ENCODE data around the gene ADPRM. TPM values are rescaled to one million over a fixed set of nuclear protein-coding genes. Genes with fewer than 3 reads are reported as not detected.
"Not testable (repeated sequence)": the region's sequence is repeated elsewhere in the genome, so short reads cannot be mapped to it uniquely, and the experiment has no call there.

Gene ADPRM
- total RNA-seq, 1 donor from 2014 or later = 8.9 TPM

GRCh38 chr17:10731408-10731879 lies 34.0 kb downstream of the ADPRM start:
- H3K36me3 Mint-ChIP-seq = no peaks in the 10 kb centered on the region
- peaks cover 8% of the 10 kb centered on the region for H3K4me1 ChIP-seq
- H2AFZ ChIP-seq (replicated peaks) = no peak overlapping the region
- H4K20me1 ChIP-seq (ENCODE audit: low read depth) = no peaks in the 10 kb centered on the region
- no peak overlapping the region for H3K9ac ChIP-seq
- no peak overlapping the region for H3K4me3 ChIP-seq
- peak overlapping the region; percentile 73 for H3K4me2 ChIP-seq
- TF ChIP-seq EZH2 (IDR thresholded peaks at IDR 0.05) = no peak
- no peaks in the 10 kb centered on the region for H3K36me3 ChIP-seq
- H3K79me2 ChIP-seq (ENCODE audit: low read depth) = no peaks in the 10 kb centered on the region
- H3K9me3 Mint-ChIP-seq = peaks cover 2% of the 10 kb centered on the region
- peaks cover 25% of the 10 kb centered on the region for H3F3A ChIP-seq (ENCODE audit: low read depth)
- no peaks in the 10 kb centered on the region for H3K9me3 ChIP-seq (ENCODE audit: low read depth)
- no peak overlapping the region for H3K27ac ChIP-seq
- H3K27me3 ChIP-seq = peaks cover 26% of the 10 kb centered on the region
- DNase-seq (ENCODE audit: low spot score) = no peak
- H3K27ac Mint-ChIP-seq = no peak overlapping the region
- H3K4me3 Mint-ChIP-seq = no peak overlapping the region
- H3K4me1 Mint-ChIP-seq = peaks cover 11% of the 10 kb centered on the region
- H3K27me3 Mint-ChIP-seq (ENCODE audit: insufficient read depth, low read depth) = peaks cover 8% of the 10 kb centered on the region

- not testable (repeated sequence) for H3K27ac Mint-ChIP-seq; H3K4me2 ChIP-seq; H4K20me1 ChIP-seq (ENCODE audit: low read depth); H3K36me3 ChIP-seq; H2AFZ ChIP-seq (replicated peaks); H3K9me3 Mint-ChIP-seq; H3K79me2 ChIP-seq (ENCODE audit: low read depth); H3K27me3 Mint-ChIP-seq (ENCODE audit: insufficient read depth, low read depth); H3K36me3 Mint-ChIP-seq; H3K4me1 ChIP-seq; H3K9ac ChIP-seq; H3K4me3 ChIP-seq; H3K9me3 ChIP-seq (ENCODE audit: low read depth); H3K27ac ChIP-seq; H3K4me3 Mint-ChIP-seq; DNase-seq (ENCODE audit: low spot score)
- peaks cover 12% of the 10 kb centered on the region for H3K4me1 Mint-ChIP-seq
- H3K27me3 ChIP-seq = peaks cover 26% of the 10 kb centered on the region
- H3F3A ChIP-seq (ENCODE audit: low read depth) = peaks cover 25% of the 10 kb centered on the region
These were observed 34.7 kb downstream of the ADPRM start for GRCh38 chr17:10732121-10732520.

GRCh38 chr17:10733666-10734065 lies 36.3 kb downstream of the ADPRM start:
- no peak overlapping the region for H3K27ac Mint-ChIP-seq
- DNase-seq (ENCODE audit: low spot score) = no peak
- H3K4me1 Mint-ChIP-seq = peaks cover 17% of the 10 kb centered on the region
- H3K9me3 Mint-ChIP-seq = peaks cover 2% of the 10 kb centered on the region
- TF ChIP-seq EZH2phosphoT487 (IDR thresholded peaks at IDR 0.05) = no peak
- Histone ChIP-seq H3K4me3 (no peak overlapping the region), H3K79me2 (ENCODE audit: low read depth) (no peaks in the 10 kb centered on the region), H3K36me3 (no peaks in the 10 kb centered on the region), H3K4me2 (no peak overlapping the region), H3K27ac (no peak overlapping the region), H3K9ac (no peak overlapping the region), H3F3A (ENCODE audit: low read depth) (peaks cover 25% of the 10 kb centered on the region), H2AFZ (replicated peaks) (no peak overlapping the region), H3K27me3 (peaks cover 26% of the 10 kb centered on the region), H3K9me3 (ENCODE audit: low read depth) (no peaks in the 10 kb centered on the region), H4K20me1 (ENCODE audit: low read depth) (no peaks in the 10 kb centered on the region), H3K4me1 (peaks cover 8% of the 10 kb centered on the region)
- peaks cover 6% of the 10 kb centered on the region for H3K27me3 Mint-ChIP-seq (ENCODE audit: insufficient read depth, low read depth)
- H3K36me3 Mint-ChIP-seq = no peaks in the 10 kb centered on the region
- no peak overlapping the region for H3K4me3 Mint-ChIP-seq

- Histone ChIP-seq H3K4me2 (no peak overlapping the region), H3K27me3 (peaks cover 12% of the 10 kb centered on the region), H3K27ac (no peak overlapping the region), H3K4me1 (peaks cover 8% of the 10 kb centered on the region), H3K9me3 (ENCODE audit: low read depth) (no peaks in the 10 kb centered on the region), H3F3A (ENCODE audit: low read depth) (peaks cover 10% of the 10 kb centered on the region), H3K79me2 (ENCODE audit: low read depth) (no peaks in the 10 kb centered on the region), H2AFZ (replicated peaks) (no peak overlapping the region), H3K4me3 (no peak overlapping the region), H3K36me3 (no peaks in the 10 kb centered on the region), H4K20me1 (ENCODE audit: low read depth) (no peaks in the 10 kb centered on the region), H3K9ac (no peak overlapping the region)
- DNase-seq (ENCODE audit: low spot score) = no peak
- Mint-ChIP-seq H3K4me1 (peaks cover 19% of the 10 kb centered on the region), H3K36me3 (no peaks in the 10 kb centered on the region), H3K27me3 (ENCODE audit: insufficient read depth, low read depth) (peaks cover 7% of the 10 kb centered on the region), H3K27ac (no peak overlapping the region), H3K4me3 (no peak overlapping the region), H3K9me3 (peaks cover 2% of the 10 kb centered on the region)
- TF ChIP-seq CTCF (IDR thresholded peaks at IDR 0.05) = no peak
- TF ChIP-seq EZH2 (IDR thresholded peaks at IDR 0.05) = no peak
- TF ChIP-seq EZH2phosphoT487 (IDR thresholded peaks at IDR 0.05) = no peak
These were observed 37.9 kb downstream of the ADPRM start for GRCh38 chr17:10735251-10735650.

GRCh38 chr17:10735821-10736220 lies 38.4 kb downstream of the ADPRM start:
- Histone ChIP-seq H3K4me2 (no peak overlapping the region), H4K20me1 (ENCODE audit: low read depth) (no peaks in the 10 kb centered on the region), H3F3A (ENCODE audit: low read depth) (peaks cover 6% of the 10 kb centered on the region), H3K9ac (no peak overlapping the region), H2AFZ (replicated peaks) (no peak overlapping the region), H3K36me3 (no peaks in the 10 kb centered on the region), H3K4me3 (no peak overlapping the region), H3K27me3 (peaks cover 7% of the 10 kb centered on the region), H3K79me2 (ENCODE audit: low read depth) (no peaks in the 10 kb centered on the region), H3K4me1 (peaks cover 5% of the 10 kb centered on the region), H3K9me3 (ENCODE audit: low read depth) (no peaks in the 10 kb centered on the region), H3K27ac (no peak overlapping the region)
- TF ChIP-seq EZH2phosphoT487 (IDR thresholded peaks at IDR 0.05) = no peak
- no peak for TF ChIP-seq EZH2 (IDR thresholded peaks at IDR 0.05)
- TF ChIP-seq CTCF (IDR thresholded peaks at IDR 0.05) = no peak
- H3K27ac Mint-ChIP-seq = no peak overlapping the region
- H3K27me3 Mint-ChIP-seq (ENCODE audit: insufficient read depth, low read depth) = peaks cover 6% of the 10 kb centered on the region
- H3K9me3 Mint-ChIP-seq = peaks cover 2% of the 10 kb centered on the region
- H3K4me1 Mint-ChIP-seq = peaks cover 15% of the 10 kb centered on the region
- DNase-seq (ENCODE audit: low spot score) = no peak
- no peaks in the 10 kb centered on the region for H3K36me3 Mint-ChIP-seq
- no peak overlapping the region for H3K4me3 Mint-ChIP-seq

All from neural progenitor cell (in vitro differentiated cells).